NCI-H82 treated with DMSO at 0.1 percent for 48 hours (cell line): ENCODE data around the gene IGF2BP1.
A peak's percentile ranks its signal among the peaks of the same experiment; 100 is the strongest.
"Not testable (repeated sequence)": the region's sequence is repeated elsewhere in the genome, so short reads cannot be mapped to it uniquely, and the experiment has no call there.

Experiments used
- DNase-seq: peaks from one replicate; lab custom pipeline; 2025; ENCODE audit not compliant: unreplicated experiment; lab: John Stamatoyannopoulos, UW

Gene IGF2BP1

DNA sequence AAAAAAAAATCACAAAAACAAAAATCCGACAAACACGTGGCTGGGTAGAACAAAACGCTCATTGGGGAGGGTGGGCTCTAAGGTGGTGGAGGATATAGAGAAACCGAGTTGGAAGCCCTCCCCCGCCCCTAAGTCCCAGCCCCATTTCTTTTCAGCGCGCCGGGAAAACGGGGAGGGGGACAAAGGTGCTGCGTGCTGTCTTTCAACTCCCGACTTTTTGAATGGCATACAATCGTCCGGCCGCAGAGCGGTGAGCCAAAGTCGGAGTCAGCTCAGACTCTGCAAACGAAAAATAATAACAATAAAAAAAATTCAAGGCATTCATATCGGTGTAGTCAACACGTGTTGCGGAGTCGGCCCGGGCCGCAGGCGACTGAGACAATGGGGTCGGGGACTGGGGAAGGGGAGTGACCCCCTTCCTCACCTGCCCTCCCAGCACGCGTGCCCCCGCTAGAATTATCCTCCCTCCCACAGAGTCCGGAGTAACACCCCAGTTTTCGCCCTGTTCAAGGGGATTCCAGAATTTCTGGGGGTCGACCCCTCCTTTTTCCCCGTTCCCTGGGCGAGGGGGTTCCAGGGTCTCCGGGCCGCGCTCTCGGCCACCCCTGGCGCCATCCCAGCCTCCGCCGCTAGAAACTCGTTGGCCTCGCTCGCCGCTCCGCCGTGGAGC, 1.7 kb upstream of the IGF2BP1 start:
- peak; percentile 87 for DNase-seq

DNA sequence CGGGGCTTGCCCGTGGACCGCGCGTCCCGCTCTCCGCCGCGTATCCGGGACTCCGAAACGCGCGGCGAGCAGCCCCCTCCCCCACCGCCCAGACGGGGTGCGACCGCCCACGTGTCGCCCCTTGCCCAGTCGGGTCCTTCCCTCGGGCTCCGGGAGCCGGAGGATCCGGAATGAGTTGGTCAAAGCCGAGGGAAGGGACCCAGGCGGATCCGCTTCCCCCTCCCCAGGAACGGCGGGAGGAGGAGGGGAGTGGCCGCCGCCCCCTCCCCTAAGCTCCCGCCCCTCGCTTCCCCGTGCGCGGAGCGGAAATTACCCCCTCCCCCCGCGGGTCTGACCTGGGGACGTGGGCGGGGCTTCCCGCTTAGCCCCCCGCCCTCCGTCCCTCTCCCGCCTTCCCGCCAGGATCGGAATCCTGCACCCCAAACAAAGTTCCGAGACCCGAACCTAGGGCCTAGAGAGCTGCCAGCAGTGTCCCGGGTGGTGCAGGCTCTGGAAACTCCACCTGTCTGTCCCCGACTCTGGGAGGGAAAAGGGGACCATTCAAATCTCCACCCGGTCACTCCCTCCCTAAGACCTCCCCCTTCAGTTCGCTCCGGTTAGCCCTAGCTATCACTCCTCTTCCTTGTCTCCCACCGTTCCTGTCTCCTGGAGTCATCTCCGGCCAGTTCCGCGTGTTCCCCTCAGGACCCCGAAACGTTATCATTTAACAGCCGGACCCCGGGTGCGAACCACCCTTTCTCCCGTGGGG, 1.0 kb upstream of the IGF2BP1 start:
- peak; percentile 94 for DNase-seq

DNA sequence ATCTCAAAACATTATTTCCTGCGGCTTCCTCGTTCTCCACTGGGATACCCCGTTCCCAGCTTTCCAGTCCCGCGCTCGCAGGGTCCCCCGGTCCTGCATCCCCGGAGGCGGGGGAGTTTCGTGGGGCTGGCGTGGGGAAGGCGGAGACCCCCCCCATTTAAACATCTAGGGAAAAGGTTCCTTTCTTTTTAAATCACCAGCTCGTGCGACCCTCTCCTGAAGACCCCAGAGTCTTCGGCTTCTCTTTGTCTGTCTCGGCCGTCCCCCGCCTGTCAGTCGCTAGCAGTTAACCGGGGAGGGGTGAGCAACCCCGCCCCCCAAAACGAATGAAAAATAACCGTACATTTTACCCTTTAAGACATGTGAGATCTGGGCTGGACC, 473 bp upstream of the IGF2BP1 start:
- DNase-seq: no peak

DNA sequence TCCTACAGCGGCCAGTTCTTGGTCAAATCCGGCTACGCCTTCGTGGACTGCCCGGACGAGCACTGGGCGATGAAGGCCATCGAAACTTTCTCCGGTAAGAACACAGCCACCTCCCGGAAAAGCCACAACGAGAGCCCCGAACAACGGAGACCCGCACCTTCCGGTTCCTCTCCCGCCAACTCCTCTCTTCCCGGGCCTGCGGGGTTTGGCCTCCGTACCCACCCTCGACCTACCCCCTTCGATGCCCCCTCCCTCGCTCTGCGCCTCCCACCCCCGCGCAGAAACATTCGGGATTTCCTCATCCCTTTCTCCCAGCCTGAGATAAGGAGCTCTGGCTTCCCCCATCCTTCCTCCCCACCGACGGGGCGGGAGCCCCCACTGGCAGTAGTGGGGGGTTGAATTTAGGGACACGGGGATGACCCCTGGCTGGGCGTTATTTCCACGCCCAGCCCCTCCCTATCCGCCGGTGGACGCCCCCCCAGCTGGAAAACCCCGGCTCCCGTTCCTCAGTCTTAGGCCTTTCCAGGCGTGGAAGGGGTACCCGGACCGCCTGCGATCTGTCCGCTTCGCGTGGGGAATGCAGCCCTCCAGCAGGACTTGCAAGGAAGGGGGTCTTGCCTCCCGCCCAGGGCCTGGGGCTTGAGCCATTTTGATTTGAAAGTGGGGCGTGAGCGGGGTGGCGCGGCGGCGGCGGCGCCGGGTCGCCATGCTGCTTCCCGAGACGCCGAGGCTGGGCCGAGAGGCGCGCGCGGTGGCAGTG, 822 bp downstream of the IGF2BP1 start:
- DNase-seq: no peak

DNA sequence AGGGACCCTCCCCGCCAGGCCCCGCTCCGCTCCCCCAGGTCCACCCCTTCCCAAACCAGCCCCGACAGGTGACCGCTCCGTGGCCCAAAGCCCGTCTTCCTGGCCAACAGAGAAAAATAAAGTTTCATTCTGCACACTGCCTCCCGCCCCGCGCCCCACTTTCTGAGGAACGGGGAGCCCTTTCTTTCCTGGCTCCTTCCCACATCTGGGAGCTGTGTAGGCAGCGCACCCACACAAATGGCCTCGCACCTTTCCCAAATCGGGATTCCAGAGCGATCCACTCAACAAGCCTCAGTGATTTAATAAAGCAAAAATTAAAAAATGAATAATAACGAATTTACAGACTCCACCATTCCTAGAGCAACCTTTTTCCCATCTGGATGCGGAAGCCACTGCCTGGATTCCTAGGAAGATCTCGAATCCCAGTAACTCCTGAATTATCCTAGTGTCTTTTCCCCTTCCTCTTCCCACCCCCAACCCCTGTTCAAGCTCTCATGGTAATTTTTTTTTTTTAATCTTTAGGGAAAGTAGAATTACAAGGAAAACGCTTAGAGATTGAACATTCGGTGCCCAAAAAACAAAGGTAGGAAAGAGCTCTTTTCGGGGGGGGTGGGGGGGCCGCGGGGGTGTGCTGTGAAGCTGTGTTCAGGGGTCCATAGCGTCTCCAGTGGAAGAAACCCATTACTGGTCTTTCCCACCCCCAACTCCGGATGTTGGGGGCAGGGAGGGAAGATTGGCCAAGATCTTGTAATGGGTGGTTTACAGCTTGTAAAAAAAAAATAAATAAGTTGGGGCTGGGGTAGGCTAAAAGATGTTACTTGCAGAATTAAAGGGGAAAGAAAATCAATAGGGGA, 1.6 kb downstream of the IGF2BP1 start:
- peak; percentile 23 for DNase-seq

DNA sequence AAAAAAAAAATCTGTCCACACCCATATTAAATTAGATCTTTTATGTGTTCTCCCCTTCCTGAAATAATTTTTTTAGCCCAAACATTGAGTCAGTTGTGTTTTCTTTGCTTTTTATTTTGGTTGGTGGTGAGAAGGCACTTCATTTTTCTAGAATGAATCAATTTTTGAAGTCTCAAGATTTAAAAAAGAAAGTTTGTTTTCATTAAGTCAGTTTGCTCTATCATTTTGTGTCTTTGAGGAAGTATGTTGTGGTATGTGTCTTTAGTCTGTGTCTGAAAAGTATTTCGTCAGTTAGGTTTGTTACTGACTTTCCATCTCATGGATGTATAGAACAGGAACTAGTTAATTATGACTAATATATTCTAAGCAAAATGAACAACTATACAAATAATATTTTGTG, 3.8 kb downstream of the IGF2BP1 start:
- no peak for DNase-seq

DNA sequence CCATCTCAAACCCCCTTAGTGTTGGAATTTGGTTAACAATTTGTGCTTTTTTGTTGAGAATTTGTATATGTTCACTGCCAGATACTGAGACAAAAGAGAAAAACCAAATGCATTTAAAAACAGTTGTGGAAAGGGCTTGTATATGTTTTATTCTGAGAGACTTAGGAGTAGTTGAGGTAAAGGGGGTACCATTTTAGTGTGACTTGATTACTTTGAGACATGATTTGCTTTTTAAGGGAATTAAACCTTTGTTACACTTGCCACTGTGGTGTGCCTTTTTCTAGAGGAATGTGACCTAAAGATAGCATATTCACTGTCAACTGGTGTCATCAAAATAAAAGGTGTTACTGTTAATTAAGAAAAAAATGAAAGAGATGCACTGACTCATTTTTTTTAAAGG, 4.5 kb downstream of the IGF2BP1 start:
- DNase-seq: no peak

DNA sequence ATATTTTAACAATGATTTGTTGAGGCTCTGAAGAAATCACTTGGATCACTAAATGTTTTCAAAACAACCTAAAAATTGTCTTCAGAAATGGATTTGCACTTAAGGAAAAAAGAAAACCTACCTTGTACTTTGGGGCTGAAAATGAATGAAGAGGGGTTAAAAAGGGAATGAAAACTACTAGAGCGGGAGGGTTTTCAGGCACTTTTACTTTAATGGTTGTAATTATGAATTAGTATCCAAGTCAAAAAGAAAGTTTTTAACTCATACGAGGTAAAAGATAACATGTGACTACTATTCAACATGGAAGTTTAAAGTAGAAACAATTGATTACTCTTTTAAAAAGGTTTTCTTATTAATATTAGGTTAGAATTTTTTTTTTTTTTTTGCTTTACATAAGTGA, 5.1 kb downstream of the IGF2BP1 start:
- no peak for DNase-seq

DNA sequence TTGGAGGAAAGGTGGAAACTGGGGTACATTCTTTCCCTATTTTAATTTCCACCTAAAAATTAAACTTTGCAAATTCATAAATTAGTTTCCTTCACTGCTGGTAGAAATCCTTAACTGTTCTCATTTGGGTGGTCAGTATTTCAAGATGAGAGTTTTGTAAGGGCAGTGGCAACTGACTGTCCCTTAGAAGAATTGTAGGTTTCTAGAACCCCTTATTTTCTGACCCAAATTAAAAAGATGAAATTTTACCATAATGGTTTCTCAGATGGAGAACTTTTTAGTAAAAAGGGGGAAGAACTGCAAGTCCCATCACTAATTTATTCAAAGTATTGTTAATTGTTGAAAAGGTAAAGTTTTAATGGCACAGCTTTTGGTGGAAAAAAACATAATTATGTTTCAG, 5.6 kb downstream of the IGF2BP1 start:
- no peak for DNase-seq

DNA sequence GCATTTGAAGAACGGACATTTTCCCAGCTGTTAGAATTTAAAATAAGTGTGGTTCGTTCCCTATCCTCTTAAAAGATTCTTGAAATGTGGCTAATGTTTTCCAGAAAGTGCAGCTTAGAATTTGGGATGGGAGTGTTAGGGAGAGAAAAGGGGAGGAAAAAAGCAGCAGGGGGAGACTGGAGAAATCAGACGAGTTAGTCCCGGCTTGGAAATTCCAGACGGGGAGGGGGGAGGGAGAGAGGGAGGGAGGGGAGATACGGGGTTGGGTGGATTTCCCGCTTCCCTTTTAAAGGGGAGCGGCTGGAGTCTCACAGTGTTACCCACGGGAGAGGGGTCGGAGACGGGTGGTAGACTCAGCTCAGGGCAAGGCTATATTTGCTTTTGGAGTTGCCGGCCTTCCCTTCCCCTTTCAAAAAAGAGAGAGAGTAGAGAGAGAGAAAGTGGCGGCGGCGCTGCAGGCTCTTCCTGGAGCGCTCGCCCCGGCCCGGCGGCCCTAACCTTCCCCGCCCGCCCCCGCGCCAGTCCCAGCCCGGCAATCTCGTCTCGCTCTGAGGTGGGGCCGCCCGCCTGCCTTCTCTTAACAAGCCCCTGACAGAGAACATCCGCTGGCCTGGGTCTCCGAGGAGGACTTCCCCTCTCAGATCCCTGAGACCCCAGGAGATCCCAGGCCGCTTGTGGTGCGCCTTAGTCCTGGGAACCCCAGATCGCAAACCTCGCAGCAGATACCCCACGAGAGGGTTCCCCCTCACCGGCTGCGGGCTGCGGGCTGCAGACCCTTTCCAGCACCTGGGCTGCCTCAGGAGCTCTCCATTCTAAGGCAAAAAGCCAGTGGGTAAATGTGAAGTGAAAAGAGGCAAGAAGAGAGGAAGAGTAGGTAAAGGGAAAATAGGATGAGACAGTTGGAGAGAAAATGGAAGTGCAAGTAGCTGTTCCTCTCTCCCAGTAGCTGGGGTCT, 6.6 kb downstream of the IGF2BP1 start:
- DNase-seq: no peak

DNA sequence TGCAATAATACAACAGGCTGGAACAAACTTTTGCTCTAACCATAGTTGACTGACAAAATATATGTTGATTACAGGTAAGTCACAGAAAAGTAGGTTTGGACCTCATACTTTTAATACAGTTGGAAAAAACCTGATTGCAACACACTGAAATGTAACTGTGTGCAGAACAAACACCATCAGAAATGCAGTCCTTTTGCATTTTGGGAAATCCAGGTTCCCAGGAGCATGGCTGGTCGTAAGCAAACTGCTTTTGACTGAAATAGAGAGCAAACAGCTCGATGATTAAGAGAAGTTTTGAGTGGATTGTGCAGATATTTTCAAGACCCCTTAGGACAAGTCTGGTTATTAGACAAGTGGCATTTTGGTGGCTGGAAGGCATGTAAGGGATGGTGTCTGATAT, 8.0 kb downstream of the IGF2BP1 start:
- no peak for DNase-seq

DNA sequence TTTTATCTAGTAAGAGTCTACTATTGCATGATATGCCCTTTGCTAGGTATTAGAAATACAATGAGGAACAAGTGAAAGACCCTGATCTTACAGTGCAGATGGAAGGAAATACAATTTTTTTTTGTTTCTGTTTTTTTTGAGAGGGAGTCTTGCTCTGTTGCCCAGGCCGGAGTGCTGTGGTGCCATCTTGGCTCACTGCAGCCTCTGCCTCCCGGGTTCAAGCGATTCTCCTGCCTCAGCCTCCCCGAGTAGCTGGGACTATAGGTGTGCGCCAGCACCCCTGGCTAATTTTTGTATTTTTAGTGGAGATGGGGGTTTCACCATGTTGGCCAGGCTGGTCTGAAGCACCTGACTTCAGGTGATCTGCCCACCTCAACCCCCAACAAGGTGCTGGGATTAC, 11.7 kb downstream of the IGF2BP1 start:
- not testable (repeated sequence) for DNase-seq

DNA sequence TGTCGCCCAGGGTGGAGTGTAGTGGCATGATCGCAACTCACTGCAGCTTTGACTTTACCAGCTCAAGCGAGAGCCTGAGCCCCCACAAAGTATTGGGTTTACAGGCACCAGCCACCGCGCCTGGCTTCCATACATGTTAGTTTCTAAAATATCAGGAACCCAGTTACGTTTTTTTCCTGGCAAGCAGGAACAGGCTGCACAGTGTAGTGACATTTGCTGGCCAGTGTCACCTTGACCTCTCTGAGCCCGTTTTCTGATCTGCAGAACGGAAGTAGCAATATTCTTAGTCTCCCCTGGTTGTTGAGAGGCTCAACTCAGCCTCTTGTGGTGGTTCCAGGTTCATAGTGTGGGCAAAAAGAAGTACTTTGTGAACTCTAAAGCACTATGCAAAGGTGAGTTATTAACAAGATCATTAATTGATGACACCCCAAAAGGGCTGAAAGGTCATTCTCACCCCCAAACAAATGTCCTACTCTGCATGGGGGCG, 15.6 kb downstream of the IGF2BP1 start:
- no peak for DNase-seq

DNA sequence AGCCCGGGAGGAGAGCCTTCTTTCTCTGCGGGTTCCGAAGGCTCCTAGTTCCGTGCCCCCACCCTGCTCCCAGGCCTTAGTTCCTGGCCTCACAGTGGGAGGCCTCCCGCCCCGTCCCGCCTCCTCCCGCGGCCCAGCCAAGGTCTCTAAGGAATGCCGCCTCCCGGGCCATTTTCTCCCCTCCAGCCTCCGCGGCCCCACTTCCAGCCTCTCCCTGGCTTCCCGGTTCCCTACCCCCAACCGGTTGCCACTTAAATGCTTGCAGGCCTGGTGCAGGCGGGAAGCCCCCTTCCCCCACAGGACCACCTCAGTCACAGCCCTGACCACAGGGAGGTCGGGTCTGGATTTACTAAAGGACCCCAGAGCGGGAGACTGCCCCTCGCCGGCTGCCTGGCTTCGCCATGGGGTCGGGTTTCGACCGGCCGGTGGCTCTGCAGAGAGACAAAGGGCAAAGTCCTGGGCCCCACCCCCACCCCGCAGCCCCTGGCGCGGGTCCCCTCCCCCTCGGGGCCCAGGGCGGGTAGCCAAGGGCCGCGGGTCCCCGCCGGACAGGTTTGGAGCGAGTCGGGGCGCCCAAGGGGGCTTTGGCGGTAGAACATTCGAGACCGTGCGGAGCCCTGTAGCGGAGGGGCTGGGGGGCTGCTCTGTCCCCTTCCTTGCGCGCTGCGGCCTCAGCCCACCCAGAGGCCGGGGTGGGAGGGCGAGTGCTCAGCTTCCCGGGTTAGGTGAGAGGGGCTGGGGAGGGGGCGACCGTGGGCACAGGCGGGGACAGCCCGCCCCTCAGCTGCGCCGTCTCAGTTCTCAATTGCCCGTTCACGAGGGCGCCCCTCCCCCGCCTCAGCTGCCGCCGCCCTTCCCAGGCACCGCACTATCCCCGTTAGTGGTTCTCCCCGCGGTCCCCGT, 16.4 kb downstream of the IGF2BP1 start:
- DNase-seq: no peak

DNA sequence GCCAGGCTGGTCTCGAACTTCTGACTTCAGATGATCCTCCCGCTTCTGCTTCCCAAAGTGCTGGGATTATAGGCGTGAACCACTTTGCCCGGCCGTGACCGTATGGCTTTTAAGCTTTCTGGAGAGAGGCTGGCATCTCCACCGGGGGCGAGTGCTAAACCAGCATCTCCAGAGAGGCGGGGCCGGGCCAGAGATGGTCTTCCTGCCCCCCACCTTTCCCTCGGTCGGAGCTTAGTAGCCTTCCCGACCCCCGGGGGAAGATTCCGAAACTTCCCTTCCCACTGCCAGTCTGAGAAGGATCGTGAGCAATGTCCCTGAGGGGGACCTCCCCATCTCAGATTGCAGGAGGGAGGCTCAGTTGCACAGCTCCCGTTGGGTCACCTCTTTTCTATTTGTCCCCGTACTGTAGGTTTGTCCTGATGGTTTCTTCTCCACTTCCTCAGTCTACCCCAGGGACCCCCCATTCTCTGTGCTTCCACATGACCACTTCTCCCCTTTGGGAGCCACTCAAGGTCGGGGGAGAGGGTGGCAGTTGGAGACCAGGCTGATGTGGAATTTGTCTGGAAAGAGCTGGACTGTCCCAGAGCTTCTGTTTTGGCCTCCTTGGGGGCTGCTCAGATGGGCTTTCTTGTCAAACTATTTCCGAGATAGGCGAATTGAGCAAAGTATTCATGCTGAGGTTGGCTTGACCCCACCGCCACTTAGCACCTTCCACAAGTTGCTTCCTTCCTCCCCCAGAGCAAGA, 18.2 kb downstream of the IGF2BP1 start:
- no peak for DNase-seq

DNA sequence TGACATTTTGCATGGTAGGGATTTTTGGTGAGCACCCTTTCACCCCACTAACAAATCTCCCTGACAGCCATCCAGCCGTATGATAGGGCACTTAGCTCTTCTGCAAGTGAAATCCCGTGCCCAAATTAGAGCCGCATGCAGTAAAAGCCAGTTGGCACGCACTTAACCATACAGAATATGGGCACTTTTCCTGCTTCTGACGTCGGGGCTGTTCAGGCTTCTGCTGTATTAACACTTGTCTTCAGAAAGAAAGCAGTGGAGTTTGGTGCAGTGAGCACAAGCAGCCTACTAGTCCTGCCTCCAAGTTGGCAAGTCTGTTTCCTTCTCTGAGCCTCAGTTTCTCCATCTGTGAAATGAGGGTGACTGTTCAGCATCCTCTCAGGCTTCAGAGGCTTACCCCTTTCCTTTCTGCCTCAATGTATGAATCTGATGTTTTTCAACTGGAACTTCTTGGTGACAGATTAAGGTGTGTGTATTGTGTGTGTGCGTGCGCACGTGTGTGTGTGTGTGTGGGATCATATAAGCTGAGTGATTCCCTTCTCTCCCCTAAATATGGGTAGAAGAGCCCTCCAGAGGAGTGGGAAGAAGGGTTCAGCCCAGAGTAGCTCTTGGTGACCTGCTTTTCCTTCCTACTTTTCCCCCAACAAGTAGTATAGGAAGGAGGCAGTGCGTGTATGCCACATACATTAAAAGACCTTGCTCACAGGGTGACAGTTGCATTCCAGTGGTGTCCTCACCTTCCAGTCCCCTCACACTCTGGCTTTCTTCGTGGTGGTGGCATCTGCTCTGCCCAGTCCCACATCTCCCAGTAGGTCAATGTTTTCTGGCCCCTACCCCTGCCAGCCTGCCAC, 19.0 kb downstream of the IGF2BP1 start:
- no peak for DNase-seq

DNA sequence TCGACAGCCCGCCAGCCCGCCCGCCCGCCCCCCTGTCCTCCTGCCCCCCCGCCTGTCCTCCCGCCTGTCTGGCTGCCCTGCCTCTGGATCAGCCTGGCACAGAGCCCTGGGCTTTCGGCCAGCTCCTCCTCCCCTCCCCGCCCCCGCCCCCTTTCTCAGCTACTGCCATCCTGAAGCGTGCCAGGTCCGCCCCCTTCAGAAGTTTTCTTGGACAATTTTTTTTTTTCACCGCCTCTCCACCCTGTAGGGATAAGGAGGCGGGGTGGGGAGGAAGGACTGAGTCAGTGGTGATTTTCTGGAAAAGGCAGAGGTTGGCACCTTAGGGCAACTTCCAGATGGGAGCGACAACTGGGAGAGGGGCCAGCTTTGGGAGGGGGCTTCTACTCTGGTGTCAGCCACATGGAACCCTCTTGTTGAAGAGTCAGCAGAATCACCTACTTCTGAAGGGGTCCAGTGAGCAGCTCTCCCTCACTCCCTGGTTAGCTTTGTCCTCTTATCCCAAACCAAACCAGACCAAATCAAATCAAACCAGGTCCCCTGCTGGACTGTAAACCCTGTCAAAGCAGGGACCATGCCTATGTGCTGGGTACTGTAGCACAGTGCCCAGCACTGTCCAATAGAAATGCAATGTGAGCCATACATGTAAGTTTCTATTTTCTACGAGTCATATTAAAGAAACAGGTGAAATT, 19.7 kb downstream of the IGF2BP1 start:
- no peak for DNase-seq
